ENCODE results near the gene DPYD. TPM values are rescaled to one million over a fixed set of nuclear protein-coding genes. Genes with fewer than 3 reads are reported as not detected.

DPYD gene
- total RNA-seq, 2 experiments from 2014 or later = 42.1 to 44.6 TPM

- H3K4me1 Mint-ChIP-seq = peaks cover 8% of the 10 kb centered on the region
- H3K9me3 Mint-ChIP-seq = no peaks in the 10 kb centered on the region
- DNase-seq = no peak
- H3K36me3 Mint-ChIP-seq (ENCODE audit: low read depth) = peaks cover 12% of the 10 kb centered on the region
- H3K27ac Mint-ChIP-seq = no peak overlapping the region
- CTCF ChIA-PET = no interaction called here
- H3K27me3 Mint-ChIP-seq = no peaks in the 10 kb centered on the region
- H3K4me3 Mint-ChIP-seq = no peak overlapping the region
- POLR2A ChIA-PET = no interaction called here
Measured at GRCh38 chr1:97533358-97533757, 387.5 kb downstream of the DPYD start.

- H3K4me3 Mint-ChIP-seq = no peak overlapping the region
- POLR2A ChIA-PET = no interaction called here
- peaks cover 3% of the 10 kb centered on the region for H3K36me3 Mint-ChIP-seq (ENCODE audit: low read depth)
- no peak for DNase-seq
- no peak overlapping the region for H3K27ac Mint-ChIP-seq
- H3K27me3 Mint-ChIP-seq = no peaks in the 10 kb centered on the region
- H3K9me3 Mint-ChIP-seq = no peaks in the 10 kb centered on the region
- no peaks in the 10 kb centered on the region for H3K4me1 Mint-ChIP-seq
- CTCF ChIA-PET = no interaction called here
Measured at GRCh38 chr1:97529600-97529999, 391.2 kb downstream of the DPYD start.

DNA sequence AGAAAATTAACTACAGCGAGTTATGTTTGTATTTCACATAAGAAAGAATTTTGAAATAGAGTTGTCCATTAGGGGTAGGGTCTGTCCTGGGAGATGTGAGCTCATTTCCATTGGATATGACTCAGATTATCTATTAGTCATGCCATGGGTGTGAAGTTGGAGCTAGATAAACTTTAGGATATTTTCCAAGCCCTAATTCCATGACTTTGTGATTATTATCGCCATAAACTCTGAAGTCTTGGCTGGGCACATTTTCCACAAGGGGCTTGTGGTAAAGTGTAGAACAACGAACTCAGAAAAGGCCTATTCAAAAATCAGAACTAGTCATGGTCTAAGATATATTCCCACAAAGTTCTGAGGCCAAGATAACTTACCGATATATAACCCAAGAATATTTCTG, 396.6 kb downstream of the DPYD start:
- Mint-ChIP-seq H3K36me3 (ENCODE audit: low read depth) (peaks cover 8% of the 10 kb centered on the region), H3K4me1 (no peaks in the 10 kb centered on the region), H3K27me3 (no peaks in the 10 kb centered on the region), H3K9me3 (peaks cover 4% of the 10 kb centered on the region), H3K27ac (no peak overlapping the region), H3K4me3 (no peak overlapping the region)
- CTCF ChIA-PET = no interaction called here
- POLR2A ChIA-PET = no interaction called here
- no peak for DNase-seq

GRCh38 chr1:97516588-97516987, 404.2 kb downstream of the DPYD start:
- CTCF ChIA-PET = no interaction called here
- POLR2A ChIA-PET = no interaction called here
- no peak for DNase-seq
- Mint-ChIP-seq H3K4me1 (no peaks in the 10 kb centered on the region), H3K36me3 (ENCODE audit: low read depth) (peaks cover 8% of the 10 kb centered on the region), H3K4me3 (no peak overlapping the region), H3K9me3 (peaks cover 4% of the 10 kb centered on the region), H3K27me3 (no peaks in the 10 kb centered on the region), H3K27ac (no peak overlapping the region)

DNA sequence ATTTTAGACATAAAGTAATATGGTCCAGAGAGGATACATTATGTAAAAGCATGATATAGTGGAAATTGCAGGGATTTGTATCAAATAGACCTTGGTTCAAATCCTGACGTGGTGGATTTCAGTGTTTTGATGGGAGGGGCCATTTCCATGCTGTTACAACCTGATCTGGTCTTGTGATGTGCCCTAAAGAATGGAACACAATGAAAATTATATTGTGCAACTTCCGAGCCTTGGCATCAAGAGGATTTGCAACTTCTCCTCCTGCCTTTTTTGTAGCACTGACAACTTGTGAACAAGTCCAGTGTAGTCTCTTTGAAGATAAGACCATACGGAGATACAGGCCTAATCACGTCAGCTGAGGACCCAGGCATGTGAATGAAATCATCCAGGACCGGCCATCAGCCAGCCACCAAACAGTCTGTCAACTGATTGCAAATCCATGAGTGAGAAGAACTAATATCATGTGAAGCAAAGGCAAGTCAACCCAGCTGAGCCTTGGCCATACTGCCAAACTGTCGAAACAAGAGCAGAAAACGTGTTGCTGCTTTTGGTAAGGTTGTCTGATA, 412.1 kb downstream of the DPYD start:
- DNase-seq = no peak
- no peaks in the 10 kb centered on the region for H3K4me1 Mint-ChIP-seq
- ChIA-PET CTCF (no interaction called here), POLR2A (no interaction called here)
- no peaks in the 10 kb centered on the region for H3K27me3 Mint-ChIP-seq
- no peak overlapping the region for H3K27ac Mint-ChIP-seq
- no peaks in the 10 kb centered on the region for H3K36me3 Mint-ChIP-seq (ENCODE audit: low read depth)
- no peak overlapping the region for H3K4me3 Mint-ChIP-seq
- H3K9me3 Mint-ChIP-seq = no peaks in the 10 kb centered on the region

DNA sequence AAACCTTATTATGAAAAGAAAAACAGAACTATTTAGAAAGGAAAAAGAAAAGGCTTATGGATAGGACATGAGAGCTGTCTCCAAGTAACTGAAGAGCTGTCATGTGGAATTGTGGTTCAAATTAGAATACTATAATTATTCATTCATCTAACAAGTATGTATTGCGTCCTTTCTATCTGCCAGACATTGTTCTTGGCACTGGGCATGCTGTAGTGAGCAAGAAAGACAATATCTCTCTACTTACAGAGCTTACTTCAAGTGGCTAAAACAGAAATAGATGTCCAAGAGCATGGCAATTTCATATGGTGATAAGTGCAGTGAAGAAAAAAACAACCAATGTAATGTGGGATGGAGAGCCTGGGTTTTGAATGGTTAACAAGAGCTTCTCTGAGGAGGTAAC, 413.0 kb downstream of the DPYD start:
- ChIA-PET CTCF (no interaction called here), POLR2A (no interaction called here)
- no peak overlapping the region for H3K4me3 Mint-ChIP-seq
- H3K4me1 Mint-ChIP-seq = no peaks in the 10 kb centered on the region
- no peaks in the 10 kb centered on the region for H3K9me3 Mint-ChIP-seq
- no peaks in the 10 kb centered on the region for H3K36me3 Mint-ChIP-seq (ENCODE audit: low read depth)
- H3K27me3 Mint-ChIP-seq = no peaks in the 10 kb centered on the region
- DNase-seq = no peak
- H3K27ac Mint-ChIP-seq = no peak overlapping the region

GRCh38 chr1:97506368-97506767, 414.5 kb downstream of the DPYD start:
- DNase-seq = no peak
- H3K27ac Mint-ChIP-seq = no peak overlapping the region
- ChIA-PET POLR2A (no interaction called here), CTCF (no interaction called here)
- H3K36me3 Mint-ChIP-seq (ENCODE audit: low read depth) = no peaks in the 10 kb centered on the region
- no peak overlapping the region for H3K4me3 Mint-ChIP-seq
- no peaks in the 10 kb centered on the region for H3K9me3 Mint-ChIP-seq
- no peaks in the 10 kb centered on the region for H3K27me3 Mint-ChIP-seq
- H3K4me1 Mint-ChIP-seq = no peaks in the 10 kb centered on the region

DNA sequence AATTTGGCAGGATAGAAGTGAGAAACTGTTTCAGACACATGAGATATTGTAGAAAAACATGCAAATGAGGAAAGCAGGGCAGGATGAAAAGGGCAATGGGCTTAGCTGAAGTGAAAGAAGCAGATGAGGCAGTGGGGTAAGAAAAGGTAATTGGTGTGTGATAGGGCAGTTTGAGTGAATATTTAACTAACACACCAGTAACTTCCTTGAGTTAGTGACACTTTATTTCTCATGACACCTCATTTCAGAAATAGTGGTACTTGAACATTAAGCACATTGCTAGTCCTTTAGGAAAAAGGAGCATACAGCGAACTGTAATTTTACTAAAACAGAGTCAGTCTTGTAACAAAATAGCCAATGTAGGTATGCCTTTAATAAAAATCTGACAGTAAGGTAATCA, 415.0 kb downstream of the DPYD start:
- ChIA-PET CTCF (no interaction called here), POLR2A (no interaction called here)
- Mint-ChIP-seq H3K4me3 (no peak overlapping the region), H3K9me3 (no peaks in the 10 kb centered on the region), H3K27ac (no peak overlapping the region), H3K27me3 (no peaks in the 10 kb centered on the region), H3K4me1 (no peaks in the 10 kb centered on the region), H3K36me3 (ENCODE audit: low read depth) (no peaks in the 10 kb centered on the region)
- no peak for DNase-seq

DNA sequence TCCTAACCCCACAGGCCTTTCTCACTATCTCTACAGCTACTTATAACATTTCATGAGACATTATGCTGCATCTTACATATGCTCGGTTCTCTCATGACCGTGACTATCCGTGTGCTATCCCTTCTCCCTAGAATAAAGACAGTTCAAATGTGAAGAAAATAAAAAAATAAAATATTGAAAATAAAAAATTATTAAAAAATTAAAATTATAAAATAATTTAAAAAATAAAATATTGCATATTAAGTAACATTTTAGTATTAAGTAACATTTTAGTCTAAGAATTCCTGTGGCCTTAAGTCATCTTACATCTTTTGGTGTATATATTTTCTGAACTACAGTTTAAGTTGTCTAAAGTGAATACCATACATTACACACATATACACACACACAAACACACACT, 415.5 kb downstream of the DPYD start:
- H3K27me3 Mint-ChIP-seq = no peaks in the 10 kb centered on the region

GRCh38 chr1:97502360-97502759, 418.5 kb downstream of the DPYD start:
- Mint-ChIP-seq H3K27me3 (no peaks in the 10 kb centered on the region), H3K4me1 (no peaks in the 10 kb centered on the region)
- CTCF ChIA-PET = no interaction called here

More for the DNA sequence above, 415.5 kb downstream of the DPYD start:
- Mint-ChIP-seq H3K36me3 (ENCODE audit: low read depth) (no peaks in the 10 kb centered on the region), H3K9me3 (no peaks in the 10 kb centered on the region), H3K27ac (no peak overlapping the region), H3K4me3 (no peak overlapping the region), H3K4me1 (no peaks in the 10 kb centered on the region)
- ChIA-PET POLR2A (no interaction called here), CTCF (interaction anchor here (1.4 kb wide), 1 partner anchor 20 kb away, joined by 4 read pairs; no protein-coding TSS in a partner anchor)
- DNase-seq = no peak

DNA sequence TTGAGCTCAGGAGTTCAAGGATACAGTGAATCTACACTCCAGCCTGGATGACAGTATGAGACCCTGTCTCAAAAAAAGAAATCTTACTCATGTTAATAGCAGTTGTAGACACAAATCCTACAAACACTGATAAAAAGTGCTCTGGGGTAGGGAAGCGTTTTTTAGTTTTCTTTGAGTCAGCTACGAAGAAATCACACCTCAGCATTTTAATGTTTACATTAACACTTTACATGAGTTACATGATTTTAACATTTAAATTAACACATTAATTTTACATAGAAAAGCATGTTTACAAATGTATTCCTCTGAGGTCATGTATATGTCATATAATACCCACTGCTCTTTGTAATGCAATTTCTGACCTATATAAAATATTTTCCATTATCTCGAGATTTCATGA, 419.2 kb downstream of the DPYD start:
- Mint-ChIP-seq H3K36me3 (ENCODE audit: low read depth) (no peaks in the 10 kb centered on the region), H3K4me3 (no peak overlapping the region), H3K27me3 (no peaks in the 10 kb centered on the region), H3K4me1 (no peaks in the 10 kb centered on the region), H3K27ac (no peak overlapping the region), H3K9me3 (no peaks in the 10 kb centered on the region)
- DNase-seq = no peak
- ChIA-PET POLR2A (no interaction called here), CTCF (no interaction called here)

More at GRCh38 chr1:97502360-97502759, 418.5 kb downstream of the DPYD start:
- Mint-ChIP-seq H3K4me3 (no peak overlapping the region), H3K9me3 (no peaks in the 10 kb centered on the region), H3K27ac (no peak overlapping the region), H3K36me3 (ENCODE audit: low read depth) (no peaks in the 10 kb centered on the region)
- POLR2A ChIA-PET = no interaction called here
- DNase-seq = no peak

- H3K27ac Mint-ChIP-seq = no peak overlapping the region
- CTCF ChIA-PET = no interaction called here
- no peaks in the 10 kb centered on the region for H3K27me3 Mint-ChIP-seq
- no peaks in the 10 kb centered on the region for H3K9me3 Mint-ChIP-seq
- no peaks in the 10 kb centered on the region for H3K4me1 Mint-ChIP-seq
- H3K4me3 Mint-ChIP-seq = no peak overlapping the region
- no peak for DNase-seq
- POLR2A ChIA-PET = no interaction called here
- H3K36me3 Mint-ChIP-seq (ENCODE audit: low read depth) = no peaks in the 10 kb centered on the region
Measured at GRCh38 chr1:97500760-97501159, 420.1 kb downstream of the DPYD start.

- Mint-ChIP-seq H3K9me3 (no peaks in the 10 kb centered on the region), H3K4me3 (no peak overlapping the region), H3K27ac (no peak overlapping the region), H3K4me1 (no peaks in the 10 kb centered on the region), H3K36me3 (ENCODE audit: low read depth) (no peaks in the 10 kb centered on the region), H3K27me3 (no peaks in the 10 kb centered on the region)
- CTCF ChIA-PET = no interaction called here
- POLR2A ChIA-PET = no interaction called here
- no peak for DNase-seq
Measured at GRCh38 chr1:97499667-97500066, 421.2 kb downstream of the DPYD start.

- CTCF ChIA-PET = interaction anchor here (0.7 kb wide), 1 partner anchor 29 kb away, joined by 3 read pairs; no protein-coding TSS in a partner anchor
- no peak overlapping the region for H3K4me3 Mint-ChIP-seq
- POLR2A ChIA-PET = no interaction called here
- no peaks in the 10 kb centered on the region for H3K9me3 Mint-ChIP-seq
- H3K27me3 Mint-ChIP-seq = no peaks in the 10 kb centered on the region
- H3K27ac Mint-ChIP-seq = no peak overlapping the region
- peaks cover 5% of the 10 kb centered on the region for H3K4me1 Mint-ChIP-seq
- H3K36me3 Mint-ChIP-seq (ENCODE audit: low read depth) = no peaks in the 10 kb centered on the region
- no peak for DNase-seq
Measured at GRCh38 chr1:97489834-97490233, 431.0 kb downstream of the DPYD start.

DNA sequence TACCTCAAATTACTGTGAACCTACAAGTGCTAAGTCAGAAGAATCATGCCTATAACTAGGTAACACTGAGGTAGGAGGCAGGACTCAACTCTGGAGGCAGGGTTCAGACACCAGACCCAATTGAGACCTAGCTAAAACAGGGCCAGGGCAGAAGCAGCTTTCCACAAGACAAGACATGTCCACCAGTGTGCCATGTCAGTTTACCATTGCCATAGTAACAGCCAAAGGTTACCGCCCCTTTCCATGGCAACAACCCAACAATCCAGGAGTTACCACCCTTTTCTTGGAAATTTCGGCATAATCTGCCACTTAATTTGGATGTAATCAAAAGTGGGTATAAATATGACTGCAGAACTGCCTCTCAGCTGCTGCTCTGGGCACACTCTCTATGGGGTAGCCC, 432.3 kb downstream of the DPYD start:
- CTCF ChIA-PET = no interaction called here
- DNase-seq = no peak
- peaks cover 5% of the 10 kb centered on the region for H3K4me1 Mint-ChIP-seq
- H3K4me3 Mint-ChIP-seq = no peak overlapping the region
- H3K9me3 Mint-ChIP-seq = no peaks in the 10 kb centered on the region
- H3K27me3 Mint-ChIP-seq = no peaks in the 10 kb centered on the region
- POLR2A ChIA-PET = no interaction called here
- H3K36me3 Mint-ChIP-seq (ENCODE audit: low read depth) = no peaks in the 10 kb centered on the region
- H3K27ac Mint-ChIP-seq = no peak overlapping the region
